ENCODE results near the gene PLK3.
"Not testable (repeated sequence)": the region's sequence is repeated elsewhere in the genome, so short reads cannot be mapped to it uniquely, and the experiment has no call there.

Gene PLK3

GRCh38 chr1:44810101-44810761 is 10.1 kb downstream of the PLK3 start:
- no peak for DNase-seq

DNA sequence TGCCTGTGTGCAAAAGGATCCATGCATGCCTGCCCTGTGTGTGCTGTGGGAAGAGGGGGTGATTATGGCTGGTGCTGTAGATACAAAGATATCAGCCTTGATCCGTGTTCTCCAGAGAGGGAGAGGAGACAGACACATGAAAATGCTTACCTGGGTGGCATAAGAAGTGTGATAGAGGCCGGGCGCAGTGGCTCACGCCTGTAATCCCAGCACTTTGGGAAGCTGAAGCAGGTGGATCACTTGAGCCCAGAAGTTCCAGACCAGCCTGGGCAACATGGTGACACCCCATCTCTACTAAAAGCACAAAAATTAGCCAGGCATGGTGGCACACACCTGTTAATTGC is 10.6 kb downstream of the PLK3 start:
- not testable (repeated sequence) for DNase-seq

DNA sequence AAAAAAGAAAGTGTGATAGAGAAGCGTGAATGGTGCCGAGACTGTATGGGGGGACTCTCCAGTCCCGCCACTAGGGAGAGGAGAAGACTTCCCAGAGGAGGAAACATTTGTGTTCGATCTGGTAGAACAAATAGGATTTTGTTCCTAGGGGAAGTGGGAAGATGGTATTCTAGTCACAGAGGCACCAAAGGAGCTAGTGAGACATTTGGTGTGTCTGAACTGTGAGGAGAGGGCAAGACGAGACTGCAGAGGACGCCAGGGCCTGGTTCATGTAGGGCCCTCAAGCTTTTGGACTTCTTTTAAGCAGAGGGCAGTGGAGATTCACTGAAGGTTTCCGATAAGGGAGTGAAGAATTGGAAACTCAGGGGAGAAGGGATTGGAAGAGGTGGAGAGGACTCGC is 11.1 kb downstream of the PLK3 start:
- no peak for DNase-seq

- DNase-seq = no peak
Observed at GRCh38 chr1:44812822-44813543, 12.8 kb downstream of the PLK3 start.

DNA sequence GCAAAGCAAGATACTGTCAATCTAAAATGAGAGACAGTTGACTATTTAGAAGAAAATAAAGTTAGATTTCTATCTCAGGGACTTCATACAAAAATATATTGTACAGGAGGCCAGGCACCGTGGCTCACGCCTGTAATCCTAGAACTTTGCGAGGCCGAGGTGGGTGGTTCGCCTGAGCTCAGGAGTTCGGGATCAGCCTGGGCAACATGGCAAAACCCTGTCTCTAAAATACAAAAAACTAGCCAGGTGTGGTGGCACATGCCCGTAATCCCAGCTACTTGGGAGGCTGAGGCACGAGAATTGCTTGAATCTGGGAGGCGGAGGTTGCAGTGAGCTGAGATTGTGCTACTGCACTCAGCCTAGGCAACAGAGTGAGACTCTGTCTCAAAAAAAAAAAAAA is 15.7 kb downstream of the PLK3 start:
- not testable (repeated sequence) for DNase-seq

GRCh38 chr1:44817307-44817706 is 17.1 kb downstream of the PLK3 start:
- no peak for DNase-seq

DNA sequence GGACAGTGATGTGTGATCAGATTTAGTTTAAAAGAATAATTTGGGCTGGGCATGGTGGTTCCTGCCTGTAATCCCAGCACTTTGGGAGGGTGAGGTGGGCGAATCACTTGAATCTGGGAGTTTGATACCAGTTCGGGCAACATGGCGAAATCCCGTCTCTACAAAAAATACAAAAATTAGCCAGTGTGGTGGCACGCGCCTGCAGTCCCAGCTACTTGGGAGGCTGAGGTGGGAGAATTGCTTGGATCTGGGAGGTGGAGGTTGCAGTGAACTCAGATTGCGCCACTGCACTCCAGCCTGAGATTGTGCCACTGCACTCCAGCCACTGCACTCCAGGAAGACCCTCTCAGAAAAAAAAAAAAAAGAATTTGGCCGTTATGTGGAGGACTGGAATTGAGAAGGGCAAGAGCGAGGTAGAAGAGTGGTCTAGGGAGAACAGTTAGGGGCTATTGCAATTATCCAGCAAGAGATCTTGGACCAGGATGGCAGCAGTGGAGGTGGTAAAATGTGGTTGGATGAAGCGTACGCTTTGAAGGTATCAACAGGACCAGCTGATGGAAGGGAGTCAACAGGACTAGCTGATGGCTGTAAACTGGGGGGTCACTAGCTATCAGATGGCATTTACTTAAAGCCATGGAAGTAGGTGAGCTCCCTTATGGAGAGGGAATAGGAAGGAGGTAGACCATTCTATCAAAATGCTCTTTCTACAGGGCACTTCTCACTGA is 17.8 kb downstream of the PLK3 start:
- DNase-seq = no peak

GRCh38 chr1:44819196-44819607 is 19.0 kb downstream of the PLK3 start:
- no peak for DNase-seq

GRCh38 chr1:44819608-44820327 is 19.6 kb downstream of the PLK3 start:
- DNase-seq = peak; percentile 98

DNA sequence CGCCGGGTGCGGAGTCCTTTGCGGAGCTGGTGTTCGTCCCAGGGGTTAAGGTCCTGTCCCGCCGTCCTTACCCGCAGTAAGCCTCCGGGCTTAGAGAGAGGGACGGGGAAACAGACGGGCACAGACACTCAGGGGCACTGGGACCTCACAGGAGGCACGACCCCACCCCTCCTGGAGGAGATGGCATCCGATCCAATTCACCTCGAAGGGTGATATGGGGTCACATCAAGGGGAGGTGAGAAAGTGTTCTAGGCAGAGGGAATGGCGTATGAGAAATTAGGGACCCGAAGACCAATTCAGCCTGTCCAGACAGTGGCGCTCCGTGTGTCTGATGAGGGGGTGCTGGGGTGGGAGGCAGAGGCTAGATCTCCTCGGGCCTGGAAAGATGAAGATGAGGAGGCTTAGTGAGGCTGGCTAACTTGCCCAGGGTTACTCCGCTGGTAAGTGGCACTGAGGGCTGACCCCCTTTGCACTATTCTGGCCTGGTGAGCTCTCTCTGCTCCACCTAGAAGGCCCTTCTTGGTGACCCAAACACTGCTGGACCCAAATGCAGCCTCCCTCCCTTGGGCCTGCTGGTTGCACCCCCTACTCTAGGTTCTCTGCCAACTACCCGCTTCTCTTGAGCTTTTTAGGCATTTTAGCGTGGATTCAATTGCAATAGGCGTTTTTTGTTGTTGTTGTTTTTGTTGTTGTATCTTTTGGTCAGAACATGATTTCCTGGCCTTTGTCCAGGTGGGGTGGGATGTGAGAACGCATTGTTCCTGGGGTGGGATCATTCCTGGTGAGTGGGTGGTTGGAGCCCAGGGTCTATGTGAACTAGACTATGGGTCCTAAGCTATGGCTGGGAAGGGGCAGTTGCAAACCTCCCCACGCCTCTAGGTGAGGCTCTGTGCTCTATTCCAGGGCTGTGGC is 20.4 kb downstream of the PLK3 start:
- DNase-seq = no peak

- DNase-seq = no peak
Observed at GRCh38 chr1:44821240-44821715, 21.1 kb downstream of the PLK3 start.

DNA sequence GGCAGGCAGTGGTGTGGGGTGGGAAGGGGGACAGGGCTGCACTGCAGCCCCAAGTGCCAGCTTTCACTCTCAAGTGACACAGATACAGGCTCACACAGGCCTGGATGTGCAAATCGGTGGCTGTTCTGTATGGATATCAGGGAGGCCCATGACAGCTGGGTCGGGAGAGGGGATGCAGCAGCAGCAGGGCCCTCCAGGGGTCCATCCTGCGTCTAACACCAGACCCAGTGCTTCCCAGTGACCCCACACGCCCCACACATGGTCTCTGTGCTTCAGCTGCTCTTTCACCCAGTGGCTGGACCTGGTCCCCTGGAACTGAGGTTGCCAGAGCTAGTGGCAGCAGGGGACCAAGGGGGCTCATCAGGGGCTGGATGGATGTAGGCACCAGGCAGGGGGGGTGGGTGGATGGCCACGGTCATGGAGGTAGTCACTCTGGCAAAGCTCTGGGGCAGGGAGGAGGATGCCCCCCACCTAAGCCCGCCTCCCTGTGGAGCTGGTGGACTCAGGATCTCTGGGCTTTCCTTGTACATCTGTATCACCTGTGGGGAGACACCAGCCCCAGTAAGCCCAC is 22.0 kb downstream of the PLK3 start:
- DNase-seq = no peak

DNA sequence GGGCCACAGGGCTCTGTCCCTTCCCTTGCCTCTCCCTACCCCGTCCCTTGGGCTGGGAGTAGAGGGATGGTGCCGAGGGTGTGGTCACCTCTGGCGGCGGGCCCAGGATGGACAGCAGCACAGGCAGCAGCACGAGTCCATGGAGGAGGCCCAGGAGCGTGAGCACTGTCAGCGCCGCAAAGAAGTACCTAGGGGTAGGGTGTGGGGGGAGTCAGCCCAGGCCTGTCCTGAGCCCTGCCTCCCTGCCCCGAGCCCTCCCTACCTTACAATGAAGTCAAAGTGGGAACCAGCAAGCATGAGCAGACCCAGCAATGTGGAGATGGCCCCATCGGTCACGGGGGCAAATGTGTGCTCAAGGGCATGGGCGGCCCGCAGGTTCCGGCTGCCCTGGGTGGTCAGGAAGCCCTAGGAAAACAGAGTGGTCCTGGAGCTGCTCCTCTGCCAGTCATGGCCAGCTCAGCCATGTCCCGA is 22.8 kb downstream of the PLK3 start:
- no peak for DNase-seq

- DNase-seq = not testable (repeated sequence)
Observed at GRCh38 chr1:44824392-44824791, 24.2 kb downstream of the PLK3 start.

DNA sequence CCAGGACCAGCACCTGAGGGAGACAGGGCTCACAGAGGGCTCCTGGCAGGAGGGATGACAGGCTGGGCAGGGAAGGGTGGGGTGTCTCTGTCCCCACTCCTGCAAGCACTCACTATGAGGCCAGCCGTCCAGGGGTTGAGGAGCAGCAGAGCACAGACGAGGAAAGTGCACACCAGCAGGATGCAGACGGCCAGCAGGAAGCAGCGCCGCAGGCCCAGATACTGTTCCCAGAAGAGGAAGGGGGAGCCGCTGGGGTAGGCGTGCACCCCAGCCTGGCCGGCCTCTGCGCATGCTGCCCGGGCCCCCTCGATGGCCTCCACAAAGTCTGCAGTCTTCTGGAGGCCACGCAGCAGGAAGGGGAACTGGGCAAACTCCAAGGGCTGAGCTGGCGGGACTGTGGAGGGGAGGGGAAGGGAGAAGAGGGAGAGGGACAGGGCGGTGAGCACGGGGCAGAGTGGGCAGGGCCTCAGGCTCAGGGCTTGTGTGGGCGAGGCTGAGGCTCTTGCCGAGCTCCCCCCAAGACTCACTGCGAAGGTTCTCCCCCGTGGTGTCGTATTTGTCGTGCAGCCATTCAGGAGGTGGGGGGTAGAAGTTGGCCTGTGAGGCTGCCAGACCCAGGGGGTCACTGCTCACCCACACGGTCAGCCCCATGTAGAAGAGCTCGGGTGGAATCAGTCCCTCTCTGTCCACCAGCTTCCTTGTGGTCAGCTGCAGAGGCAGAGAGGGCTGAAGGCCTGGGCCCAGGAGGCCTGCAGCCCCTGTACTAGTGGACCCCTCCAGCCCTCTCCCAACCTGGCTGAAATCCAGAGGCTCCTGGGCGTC is 26.4 kb downstream of the PLK3 start:
- peak; percentile 85 for DNase-seq

DNA sequence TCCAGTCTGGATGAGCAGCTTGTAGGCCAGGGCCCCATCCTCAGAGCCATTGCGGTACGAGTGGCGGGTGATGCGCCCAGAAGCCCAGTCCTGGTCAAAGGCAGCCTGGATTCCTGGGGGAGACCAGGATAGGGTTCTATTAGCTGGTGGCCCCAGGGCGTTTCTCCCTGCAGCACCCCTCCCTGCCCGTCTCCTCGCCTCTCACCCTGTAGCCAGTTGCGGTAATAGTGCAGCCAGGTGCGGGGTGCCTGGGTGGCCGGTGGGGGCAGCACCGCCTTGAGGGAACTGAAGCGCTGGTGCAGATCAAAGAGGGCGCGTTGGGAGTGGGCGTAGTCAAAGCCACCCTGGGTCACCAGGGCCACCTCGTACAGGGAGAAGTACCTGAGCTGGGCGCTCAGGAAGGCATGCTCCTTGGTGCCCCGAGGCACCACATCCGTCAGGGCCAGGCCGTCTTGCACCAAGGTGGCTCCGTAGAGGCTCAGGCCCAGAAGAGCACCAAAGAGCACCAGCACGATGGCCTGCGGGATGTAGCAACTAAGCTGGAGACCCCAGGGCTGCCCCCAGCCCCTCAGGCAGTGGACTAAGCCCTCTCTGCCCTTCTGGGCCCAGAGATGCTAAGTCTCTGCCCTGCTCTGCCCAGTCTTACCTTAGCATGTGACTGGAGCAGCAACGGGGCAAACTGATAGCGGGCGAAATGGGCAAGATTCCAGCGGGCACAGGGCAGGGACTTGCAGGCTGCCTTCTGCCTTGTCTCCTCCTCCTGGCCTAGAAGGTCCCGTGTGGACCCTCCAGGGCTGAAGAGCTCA is 27.2 kb downstream of the PLK3 start:
- DNase-seq = peak; percentile 50

DNA sequence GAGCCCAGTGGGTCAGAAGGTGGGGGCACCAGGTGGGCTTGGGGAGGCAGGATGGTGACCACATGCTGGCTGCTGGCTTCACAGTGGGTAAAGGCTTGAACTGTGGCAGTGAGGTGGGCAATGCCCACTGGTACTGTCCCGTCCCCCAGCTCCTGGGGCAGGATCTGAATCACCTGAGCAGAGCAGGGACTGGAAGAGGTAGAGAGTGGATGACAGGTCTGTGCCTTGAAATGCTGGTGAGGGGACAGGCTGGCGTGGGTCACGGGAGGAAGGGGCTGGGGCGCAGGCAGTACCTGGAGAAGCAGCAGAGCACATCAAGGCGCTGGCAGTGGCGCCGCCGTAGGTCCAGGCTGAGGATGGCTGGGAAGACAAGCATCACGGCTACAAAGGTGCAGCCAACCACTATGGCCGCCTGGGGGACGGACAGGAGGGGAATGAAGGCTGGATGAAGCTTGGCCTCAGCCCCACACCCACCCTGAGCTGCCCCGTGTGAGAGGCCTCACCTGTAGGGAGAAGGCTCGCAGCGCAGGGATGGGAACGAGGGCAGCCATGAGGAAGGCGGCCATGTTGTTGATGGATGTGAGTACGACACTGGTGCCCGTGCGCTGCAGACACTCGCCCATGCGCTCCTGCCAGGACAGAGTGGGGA is 27.9 kb downstream of the PLK3 start:
- DNase-seq = no peak

GRCh38 chr1:44828841-44829440 is 28.8 kb downstream of the PLK3 start:
- DNase-seq = no peak

Measured in hematopoietic multipotent progenitor cell treated with erythropoietin and hydrocortisone succinate and interleukin-3 and kit ligand, for 4 days (in vitro differentiated cells).